Activated naive CD8-positive, alpha-beta T cell treated with anti-CD3 and anti-CD28 coated beads, Interleukin-2, amount 50 U/mL, for 24 hours (primary cell): Measurements from ENCODE around the gene VSIR.

ENCODE experiments used
- ATAC-seq: fragments of 150-1000 bp; cut with Tn5 transposase; one replicate; pipeline ENCODE4 v1.10.0; 2021
- DNase-seq: peaks from one replicate; pipeline ENCODE4 v3.0.0; 2021
- H3K27ac Mint-ChIP-seq: one replicate; pipeline ENCODE4 v1.8.0; 2021; ENCODE audit warnings: mild to moderate bottlenecking, mixed read lengths
- H3K27me3 Mint-ChIP-seq: one replicate; pipeline ENCODE4 v1.8.0; 2021; ENCODE audit warnings: mixed read lengths
- H3K36me3 Mint-ChIP-seq: one replicate; pipeline ENCODE4 v1.8.0; 2021; ENCODE audit warnings: low read depth, mixed read lengths
- H3K4me1 Mint-ChIP-seq: one replicate; pipeline ENCODE4 v1.8.0; 2021; ENCODE audit warnings: mixed read lengths
- H3K4me3 Mint-ChIP-seq: one replicate; pipeline ENCODE4 v1.8.0; 2021; ENCODE audit warnings: mild to moderate bottlenecking, moderate library complexity, mixed read lengths
- H3K9me3 Mint-ChIP-seq: one replicate; pipeline ENCODE4 v1.8.0; 2021; ENCODE audit warnings: mixed read lengths

Gene VSIR

GRCh38 chr10:71812016-71812912 lies 38.9 kb upstream of the VSIR start:
- H3K9me3 Mint-ChIP-seq, result no peaks in the 10 kb centered on the region
- H3K27ac Mint-ChIP-seq, result no peak overlapping the region
- DNase-seq, result peak; percentile 87
- ATAC-seq, result peak; percentile 92
- no peaks in the 10 kb centered on the region for H3K27me3 Mint-ChIP-seq
- peaks cover 4% of the 10 kb centered on the region for H3K4me1 Mint-ChIP-seq
- peaks cover 10% of the 10 kb centered on the region for H3K36me3 Mint-ChIP-seq
- H3K4me3 Mint-ChIP-seq, result no peak overlapping the region

- peaks cover 4% of the 10 kb centered on the region for H3K4me1 Mint-ChIP-seq
- ATAC-seq (no peak), DNase-seq (no peak)
- H3K9me3 Mint-ChIP-seq, result no peaks in the 10 kb centered on the region
- no peaks in the 10 kb centered on the region for H3K27me3 Mint-ChIP-seq
- no peak overlapping the region for H3K27ac Mint-ChIP-seq
- H3K4me3 Mint-ChIP-seq, result no peak overlapping the region
- peaks cover 6% of the 10 kb centered on the region for H3K36me3 Mint-ChIP-seq
Observed at GRCh38 chr10:71811351-71811750, 38.0 kb upstream of the VSIR start.

- H3K4me1 Mint-ChIP-seq, result peaks cover 4% of the 10 kb centered on the region
- no peaks in the 10 kb centered on the region for H3K9me3 Mint-ChIP-seq
- H3K4me3 Mint-ChIP-seq, result no peak overlapping the region
- ATAC-seq (no peak), DNase-seq (no peak)
- H3K27me3 Mint-ChIP-seq, result no peaks in the 10 kb centered on the region
- no peak overlapping the region for H3K27ac Mint-ChIP-seq
- H3K36me3 Mint-ChIP-seq, result no peaks in the 10 kb centered on the region
Observed at GRCh38 chr10:71810048-71810750, 36.9 kb upstream of the VSIR start.

GRCh38 chr10:71809628-71810027 lies 36.3 kb upstream of the VSIR start:
- Mint-ChIP-seq H3K27me3 (no peaks in the 10 kb centered on the region), H3K4me1 (peaks cover 4% of the 10 kb centered on the region), H3K27ac (no peak overlapping the region), H3K36me3 (no peaks in the 10 kb centered on the region), H3K4me3 (no peak overlapping the region), H3K9me3 (no peaks in the 10 kb centered on the region)
- DNase-seq, result no peak
- ATAC-seq, result no peak

GRCh38 chr10:71807557-71808510 lies 34.5 kb upstream of the VSIR start:
- Mint-ChIP-seq H3K27ac (no peak overlapping the region), H3K27me3 (no peaks in the 10 kb centered on the region), H3K4me3 (no peak overlapping the region), H3K4me1 (peaks cover 4% of the 10 kb centered on the region), H3K36me3 (no peaks in the 10 kb centered on the region), H3K9me3 (no peaks in the 10 kb centered on the region)
- DNase-seq, result no peak
- ATAC-seq, result no peak

GRCh38 chr10:71806704-71807556 lies 33.6 kb upstream of the VSIR start:
- H3K4me3 Mint-ChIP-seq, result no peak overlapping the region

GRCh38 chr10:71805776-71806703 lies 32.7 kb upstream of the VSIR start:
- H3K9me3 Mint-ChIP-seq, result no peaks in the 10 kb centered on the region
- no peak for DNase-seq
- no peak for ATAC-seq
- H3K27ac Mint-ChIP-seq, result no peak overlapping the region
- peaks cover 2% of the 10 kb centered on the region for H3K4me1 Mint-ChIP-seq
- H3K27me3 Mint-ChIP-seq, result no peaks in the 10 kb centered on the region
- H3K4me3 Mint-ChIP-seq, result no peak overlapping the region
- H3K36me3 Mint-ChIP-seq, result no peaks in the 10 kb centered on the region

More at GRCh38 chr10:71806704-71807556, 33.6 kb upstream of the VSIR start:
- no peaks in the 10 kb centered on the region for H3K36me3 Mint-ChIP-seq
- H3K27ac Mint-ChIP-seq, result no peak overlapping the region
- H3K27me3 Mint-ChIP-seq, result no peaks in the 10 kb centered on the region
- ATAC-seq (no peak), DNase-seq (no peak)
- H3K9me3 Mint-ChIP-seq, result no peaks in the 10 kb centered on the region
- no peaks in the 10 kb centered on the region for H3K4me1 Mint-ChIP-seq

GRCh38 chr10:71804077-71804476 lies 30.8 kb upstream of the VSIR start:
- DNase-seq (no peak), ATAC-seq (no peak)
- H3K4me1 Mint-ChIP-seq, result peaks cover 2% of the 10 kb centered on the region
- H3K27me3 Mint-ChIP-seq, result no peaks in the 10 kb centered on the region
- no peaks in the 10 kb centered on the region for H3K9me3 Mint-ChIP-seq
- H3K4me3 Mint-ChIP-seq, result no peak overlapping the region
- no peaks in the 10 kb centered on the region for H3K36me3 Mint-ChIP-seq
- H3K27ac Mint-ChIP-seq, result no peak overlapping the region

- no peak for ATAC-seq
- H3K4me3 Mint-ChIP-seq, result no peak overlapping the region
- peaks cover 4% of the 10 kb centered on the region for H3K4me1 Mint-ChIP-seq
- H3K27ac Mint-ChIP-seq, result no peak overlapping the region
- no peaks in the 10 kb centered on the region for H3K36me3 Mint-ChIP-seq
- no peak for DNase-seq
- H3K9me3 Mint-ChIP-seq, result no peaks in the 10 kb centered on the region
- H3K27me3 Mint-ChIP-seq, result no peaks in the 10 kb centered on the region
Observed at GRCh38 chr10:71802715-71803488, 29.6 kb upstream of the VSIR start.

- Mint-ChIP-seq H3K9me3 (no peaks in the 10 kb centered on the region), H3K4me1 (peaks cover 11% of the 10 kb centered on the region), H3K4me3 (no peak overlapping the region), H3K36me3 (no peaks in the 10 kb centered on the region), H3K27ac (no peak overlapping the region), H3K27me3 (no peaks in the 10 kb centered on the region)
- ATAC-seq (no peak), DNase-seq (no peak)
Observed at GRCh38 chr10:71802235-71802634, 28.9 kb upstream of the VSIR start.

- ATAC-seq (no peak), DNase-seq (no peak)
- Mint-ChIP-seq H3K36me3 (no peaks in the 10 kb centered on the region), H3K27ac (no peak overlapping the region), H3K27me3 (no peaks in the 10 kb centered on the region), H3K9me3 (no peaks in the 10 kb centered on the region), H3K4me3 (no peak overlapping the region), H3K4me1 (peaks cover 18% of the 10 kb centered on the region)
Observed at GRCh38 chr10:71801361-71801760, 28.0 kb upstream of the VSIR start.

- H3K27me3 Mint-ChIP-seq, result no peaks in the 10 kb centered on the region
- no peaks in the 10 kb centered on the region for H3K9me3 Mint-ChIP-seq
- DNase-seq, result no peak
- H3K4me3 Mint-ChIP-seq, result no peak overlapping the region
- H3K4me1 Mint-ChIP-seq, result peaks cover 18% of the 10 kb centered on the region
- H3K36me3 Mint-ChIP-seq, result no peaks in the 10 kb centered on the region
- ATAC-seq, result no peak
- no peak overlapping the region for H3K27ac Mint-ChIP-seq
Observed at GRCh38 chr10:71799608-71800453, 26.5 kb upstream of the VSIR start.
